Calu3 (cell line): Measurements from ENCODE around the gene TECPR2. TPM values are rescaled to one million over a fixed set of nuclear protein-coding genes. Genes with fewer than 3 reads are reported as not detected.

ENCODE experiments used
- BruUV-seq: library from RNA; stranded (reverse); fragments of 400-500 nt; replicated peaks from 2 replicates; lab custom pipeline; 2021; lab: Mats Ljungman, UMichigan
- CTCF ChIA-PET: fragments of 300-600 bp; sonication (Branson Sonifier 250); formaldehyde crosslinking; loops from one replicate; lab custom pipeline; 2022; ENCODE audit warnings: antibody characterized with exemption; lab: Charles Lee
- DNase-seq: peaks from one replicate; pipeline ENCODE4 v3.0.0; 2022
- H3K27ac Mint-ChIP-seq: one replicate; pipeline ENCODE4 v1.8.0; 2022; ENCODE audit warnings: mixed read lengths; ENCODE audit not compliant: unreplicated experiment
- H3K27me3 Mint-ChIP-seq: one replicate; pipeline ENCODE4 v1.8.0; 2022; ENCODE audit warnings: mixed read lengths; ENCODE audit not compliant: unreplicated experiment
- H3K36me3 Mint-ChIP-seq: one replicate; pipeline ENCODE4 v1.8.0; 2022; ENCODE audit warnings: mild to moderate bottlenecking, moderate library complexity, mixed read lengths; ENCODE audit not compliant: insufficient read depth, unreplicated experiment
- H3K4me1 Mint-ChIP-seq: one replicate; pipeline ENCODE4 v1.8.0; 2022; ENCODE audit warnings: mild to moderate bottlenecking, low read depth, mixed read lengths; ENCODE audit not compliant: unreplicated experiment
- H3K4me3 Mint-ChIP-seq: one replicate; pipeline ENCODE4 v1.8.0; 2022; ENCODE audit warnings: mild to moderate bottlenecking, low read depth, moderate library complexity, mixed read lengths; ENCODE audit not compliant: unreplicated experiment
- H3K9me3 Mint-ChIP-seq: one replicate; pipeline ENCODE4 v1.8.0; 2022; ENCODE audit warnings: low read depth, mixed read lengths; ENCODE audit not compliant: unreplicated experiment
- intact Hi-C: fragments of 100-400 bp; cut with micrococcal nuclease; formaldehyde crosslinking; loops from one replicate; pipeline ENCODE4 v1.10.0; 2022; ENCODE audit not compliant: unreplicated experiment
- total RNA-seq: library from RNA; stranded (reverse); gene quantifications from 2 replicates; pipeline ENCODE4 v1.2.3, GENCODE V29; 2022
- TF ChIP-seq, protein P1 (sequence below): fragments of 200-600 bp; IDR thresholded peaks from one replicate; pipeline ENCODE4 v1.8.0; 2022; ENCODE audit warnings: antibody characterized with exemption; ENCODE audit not compliant: unreplicated experiment

Gene TECPR2
- total RNA-seq, 1 experiment from 2014 or later: 21.7 TPM

DNA sequence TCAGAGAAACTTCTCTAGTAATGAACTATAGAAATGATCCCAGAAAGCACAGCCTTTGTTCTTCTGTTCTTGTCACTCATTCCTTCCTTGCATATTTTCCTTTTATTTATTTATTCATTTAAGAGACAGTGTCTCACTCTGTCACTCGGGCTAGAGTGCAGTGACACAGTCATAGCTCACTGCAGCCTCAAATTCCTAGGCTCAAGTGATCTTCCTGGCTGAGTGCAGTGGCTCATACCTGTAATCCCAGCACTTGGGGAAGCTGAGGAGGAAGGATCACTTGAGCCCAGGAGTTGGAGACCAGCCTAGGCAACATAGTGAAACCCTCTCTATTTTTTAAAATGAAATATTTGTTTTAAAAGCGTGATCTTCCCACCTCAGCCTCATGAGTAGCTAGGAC is 11.5 kb downstream of the TECPR2 start:
- no peak overlapping the region for H3K27ac Mint-ChIP-seq
- DNase-seq: no peak
- CTCF ChIA-PET: no interaction called here
- intact Hi-C loops: no loop called here
- no peaks in the 10 kb centered on the region for H3K27me3 Mint-ChIP-seq
- H3K4me3 Mint-ChIP-seq: no peak overlapping the region
- TF ChIP-seq, protein P1, sequence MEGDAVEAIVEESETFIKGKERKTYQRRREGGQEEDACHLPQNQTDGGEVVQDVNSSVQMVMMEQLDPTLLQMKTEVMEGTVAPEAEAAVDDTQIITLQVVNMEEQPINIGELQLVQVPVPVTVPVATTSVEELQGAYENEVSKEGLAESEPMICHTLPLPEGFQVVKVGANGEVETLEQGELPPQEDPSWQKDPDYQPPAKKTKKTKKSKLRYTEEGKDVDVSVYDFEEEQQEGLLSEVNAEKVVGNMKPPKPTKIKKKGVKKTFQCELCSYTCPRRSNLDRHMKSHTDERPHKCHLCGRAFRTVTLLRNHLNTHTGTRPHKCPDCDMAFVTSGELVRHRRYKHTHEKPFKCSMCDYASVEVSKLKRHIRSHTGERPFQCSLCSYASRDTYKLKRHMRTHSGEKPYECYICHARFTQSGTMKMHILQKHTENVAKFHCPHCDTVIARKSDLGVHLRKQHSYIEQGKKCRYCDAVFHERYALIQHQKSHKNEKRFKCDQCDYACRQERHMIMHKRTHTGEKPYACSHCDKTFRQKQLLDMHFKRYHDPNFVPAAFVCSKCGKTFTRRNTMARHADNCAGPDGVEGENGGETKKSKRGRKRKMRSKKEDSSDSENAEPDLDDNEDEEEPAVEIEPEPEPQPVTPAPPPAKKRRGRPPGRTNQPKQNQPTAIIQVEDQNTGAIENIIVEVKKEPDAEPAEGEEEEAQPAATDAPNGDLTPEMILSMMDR: no peak
- no peaks in the 10 kb centered on the region for H3K36me3 Mint-ChIP-seq
- no peaks in the 10 kb centered on the region for H3K4me1 Mint-ChIP-seq
- H3K9me3 Mint-ChIP-seq: no peaks in the 10 kb centered on the region
- no TSS peak for BruUV-seq

DNA sequence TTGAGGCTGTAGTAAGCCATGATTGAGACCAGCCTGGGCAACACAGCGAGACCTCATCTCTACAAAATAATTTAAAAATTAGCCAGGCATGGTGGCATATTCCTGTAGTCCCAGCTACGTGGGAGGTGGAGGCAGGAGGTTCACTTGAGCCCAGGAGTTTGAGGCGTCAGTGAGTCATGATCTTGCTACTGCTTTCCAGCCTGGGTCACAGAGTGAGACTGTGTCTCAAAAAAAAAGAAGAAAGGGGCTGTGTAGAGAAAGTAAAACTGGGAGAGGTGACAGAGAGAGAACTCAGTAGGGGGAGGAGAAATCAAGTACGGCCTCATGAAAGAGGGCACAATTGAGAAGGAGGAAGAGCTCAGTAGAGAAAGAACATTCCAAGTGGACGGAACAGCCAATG is 12.4 kb downstream of the TECPR2 start:
- intact Hi-C loops: no loop called here
- H3K4me1 Mint-ChIP-seq: no peaks in the 10 kb centered on the region
- CTCF ChIA-PET: no interaction called here
- no peaks in the 10 kb centered on the region for H3K36me3 Mint-ChIP-seq
- TF ChIP-seq, protein P1: no peak
- no peak overlapping the region for H3K27ac Mint-ChIP-seq
- H3K4me3 Mint-ChIP-seq: no peak overlapping the region
- no TSS peak for BruUV-seq
- no peaks in the 10 kb centered on the region for H3K27me3 Mint-ChIP-seq
- no peaks in the 10 kb centered on the region for H3K9me3 Mint-ChIP-seq
- DNase-seq: no peak

DNA sequence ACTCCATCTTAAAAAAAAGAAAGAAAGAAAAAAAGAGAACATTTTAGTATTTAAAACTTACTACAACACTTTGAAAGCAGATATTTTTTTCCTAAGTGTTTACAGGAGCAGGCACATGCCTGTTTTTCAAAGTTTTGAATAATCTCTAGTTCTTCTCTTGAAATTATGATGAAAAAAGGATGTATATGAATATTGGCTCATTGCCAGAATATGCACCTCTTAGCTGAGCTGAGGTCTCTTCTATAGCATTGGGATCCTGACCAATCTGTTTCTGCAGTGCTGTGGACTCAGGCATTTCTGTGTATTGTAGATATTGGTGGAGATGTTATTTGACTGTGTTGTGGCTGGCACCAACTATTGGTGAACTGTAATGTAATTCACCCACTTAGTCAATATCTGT is 15.0 kb downstream of the TECPR2 start:
- CTCF ChIA-PET: interaction anchor here (0.6 kb wide), 2 partner anchors 418 to 459 kb away, joined by 5 to 6 read pairs; no protein-coding TSS in a partner anchor

DNA sequence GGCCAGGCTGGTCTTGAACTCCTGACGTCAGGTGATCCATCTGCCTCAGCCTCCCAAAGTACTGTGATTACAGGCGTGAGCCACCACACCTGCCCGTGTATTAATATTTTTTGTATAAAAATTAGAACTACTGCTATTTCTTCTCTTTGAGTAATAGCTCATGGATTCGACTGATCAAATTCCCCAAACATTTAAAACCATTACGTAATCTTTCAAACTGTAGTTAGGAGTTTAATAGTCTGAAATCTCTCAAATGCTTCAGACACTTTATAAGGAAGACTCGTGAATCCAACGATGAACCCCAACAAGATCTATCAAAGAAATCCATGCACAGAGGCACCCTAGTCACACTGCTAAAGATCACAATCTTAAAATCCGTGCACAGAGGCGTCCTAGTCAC is 16.1 kb downstream of the TECPR2 start:
- no peaks in the 10 kb centered on the region for H3K4me1 Mint-ChIP-seq
- no TSS peak for BruUV-seq
- H3K36me3 Mint-ChIP-seq: no peaks in the 10 kb centered on the region
- CTCF ChIA-PET: no interaction called here
- TF ChIP-seq, protein P1: no peak
- H3K4me3 Mint-ChIP-seq: no peak overlapping the region
- no peaks in the 10 kb centered on the region for H3K27me3 Mint-ChIP-seq
- H3K27ac Mint-ChIP-seq: no peak overlapping the region
- intact Hi-C loops: no loop called here
- no peaks in the 10 kb centered on the region for H3K9me3 Mint-ChIP-seq
- DNase-seq: no peak

More for the DNA sequence above, 15.0 kb downstream of the TECPR2 start:
- H3K27me3 Mint-ChIP-seq: no peaks in the 10 kb centered on the region
- no peaks in the 10 kb centered on the region for H3K36me3 Mint-ChIP-seq
- TF ChIP-seq, protein P1: no peak
- H3K9me3 Mint-ChIP-seq: no peaks in the 10 kb centered on the region
- intact Hi-C loops: no loop called here
- H3K4me1 Mint-ChIP-seq: no peaks in the 10 kb centered on the region
- no TSS peak for BruUV-seq
- H3K27ac Mint-ChIP-seq: no peak overlapping the region
- H3K4me3 Mint-ChIP-seq: no peak overlapping the region
- no peak for DNase-seq
